GM21515 (cell line): Measurements from ENCODE around the gene CBFA2T2.
A peak's percentile ranks its signal among the peaks of the same experiment; 100 is the strongest.
"Not testable (repeated sequence)": the region's sequence is repeated elsewhere in the genome, so short reads cannot be mapped to it uniquely, and the experiment has no call there.

ENCODE experiments used
- ATAC-seq: cut with Tn5 transposase; IDR thresholded peaks from one replicate; pipeline ENCODE4 v1.9.1; 2021; ENCODE audit not compliant: unreplicated experiment

The CBFA2T2 gene

GRCh38 chr20:33490023-33490933 is at the start of gene CBFA2T2:
Gene CBFA2T2, plus strand, starts transcription at chr20:33490096. Its CDS starts 172 bp downstream, at chr20:33490268.
- peak; percentile 40 for ATAC-seq

- ATAC-seq: not testable (repeated sequence)
Measured at GRCh38 chr20:33440562-33440961, 49.3 kb upstream of the CBFA2T2 start.

GRCh38 chr20:33441142-33441955 is 48.5 kb upstream of the CBFA2T2 start:
- ATAC-seq: no peak

- no peak for ATAC-seq
Measured at GRCh38 chr20:33442136-33443005, 47.5 kb upstream of the CBFA2T2 start.

GRCh38 chr20:33443006-33443511 is 46.8 kb upstream of the CBFA2T2 start:
- ATAC-seq: no peak

- peak; percentile 77 for ATAC-seq
Measured at GRCh38 chr20:33443512-33444239, 46.2 kb upstream of the CBFA2T2 start, which contains the start of gene SNTA1. Gene SNTA1, minus strand, starts transcription at chr20:33443763. Its CDS starts 143 bp downstream, at chr20:33443620.

- ATAC-seq: no peak
Measured at GRCh38 chr20:33444797-33445560, 44.9 kb upstream of the CBFA2T2 start.

GRCh38 chr20:33445881-33446625 is 43.8 kb upstream of the CBFA2T2 start:
- no peak for ATAC-seq

- no peak for ATAC-seq
Measured at GRCh38 chr20:33450867-33451266, 39.0 kb upstream of the CBFA2T2 start.

GRCh38 chr20:33456916-33457642 is 32.8 kb upstream of the CBFA2T2 start:
- ATAC-seq: not testable (repeated sequence)

- ATAC-seq: no peak
Measured at GRCh38 chr20:33459599-33459998, 30.3 kb upstream of the CBFA2T2 start.

GRCh38 chr20:33460711-33461110 is 29.2 kb upstream of the CBFA2T2 start:
- no peak for ATAC-seq

GRCh38 chr20:33463332-33464101 is 26.4 kb upstream of the CBFA2T2 start:
- ATAC-seq: no peak

- ATAC-seq: not testable (repeated sequence)
Measured at GRCh38 chr20:33464759-33465158, 25.1 kb upstream of the CBFA2T2 start.

GRCh38 chr20:33465481-33466302 is 24.2 kb upstream of the CBFA2T2 start:
- ATAC-seq: no peak

- ATAC-seq: no peak
Measured at GRCh38 chr20:33466303-33466646, 23.6 kb upstream of the CBFA2T2 start.
